HG03565 (cell line): ENCODE measurements around the gene CIZ1.
"Not testable (repeated sequence)": the region's sequence is repeated elsewhere in the genome, so short reads cannot be mapped to it uniquely, and the experiment has no call there.

Experiments used
- ATAC-seq: cut with Tn5 transposase; IDR thresholded peaks from one replicate; pipeline ENCODE4 v1.9.1; 2021; ENCODE audit warnings: mild to moderate bottlenecking, moderate library complexity; ENCODE audit not compliant: unreplicated experiment

The CIZ1 gene

GRCh38 chr9:128149001-128149701 is 42.2 kb downstream of the CIZ1 start, which contains the start of gene LCN2:
LCN2 (plus strand) TSS chr9:128149453; CDS start chr9:128149526, 73 bp downstream.
- ATAC-seq, result no peak

GRCh38 chr9:128148509-128149000 is 42.8 kb downstream of the CIZ1 start:
- ATAC-seq, result no peak

- no peak for ATAC-seq
These were observed 44.7 kb downstream of the CIZ1 start for GRCh38 chr9:128146591-128147120.

- ATAC-seq, result no peak
These were observed 45.4 kb downstream of the CIZ1 start for GRCh38 chr9:128145951-128146351.

GRCh38 chr9:128145536-128145935 is 45.8 kb downstream of the CIZ1 start:
- no peak for ATAC-seq

GRCh38 chr9:128144239-128145181 is 46.9 kb downstream of the CIZ1 start:
- ATAC-seq, result no peak

GRCh38 chr9:128143525-128144238 is 47.7 kb downstream of the CIZ1 start:
- ATAC-seq, result no peak

- ATAC-seq, result no peak
These were observed 48.8 kb downstream of the CIZ1 start for GRCh38 chr9:128142596-128142995.

GRCh38 chr9:128142061-128142460 is 49.3 kb downstream of the CIZ1 start:
- no peak for ATAC-seq

- no peak for ATAC-seq
These were observed 49.8 kb downstream of the CIZ1 start for GRCh38 chr9:128141604-128142003.

- ATAC-seq, result no peak
These were observed 51.8 kb downstream of the CIZ1 start for GRCh38 chr9:128139621-128140020.

- no peak for ATAC-seq
These were observed 53.4 kb downstream of the CIZ1 start for GRCh38 chr9:128138001-128138400.

- ATAC-seq, result no peak
These were observed 54.3 kb downstream of the CIZ1 start for GRCh38 chr9:128136816-128137793.

- not testable (repeated sequence) for ATAC-seq
These were observed 55.8 kb downstream of the CIZ1 start for GRCh38 chr9:128135561-128135960.

- not testable (repeated sequence) for ATAC-seq
These were observed 59.2 kb downstream of the CIZ1 start for GRCh38 chr9:128132139-128132538.

GRCh38 chr9:128131346-128131745 is 60.0 kb downstream of the CIZ1 start:
- not testable (repeated sequence) for ATAC-seq

GRCh38 chr9:128130651-128131050 is 60.7 kb downstream of the CIZ1 start:
- ATAC-seq, result not testable (repeated sequence)

- ATAC-seq, result not testable (repeated sequence)
These were observed 61.3 kb downstream of the CIZ1 start for GRCh38 chr9:128129976-128130590.
